ENCODE data around the gene ZNF473. TPM values are rescaled to one million over a fixed set of nuclear protein-coding genes. Genes with fewer than 3 reads are reported as not detected.

Gene ZNF473
- total RNA-seq = 10 to 100 TPM in 3 of 8 experiments, 1 to 10 TPM in 5; 7.5 to 12.7 (median 8.9) TPM

GRCh38 chr19:50025794-50026549, at the start of gene ZNF473:
Gene ZNF473 (plus strand): TSS chr19:50026005. CDS start chr19:50031083, 5,078 bp downstream.
- Histone ChIP-seq H3K4me3 (peak within 1 kb of the TSS; percentile 70 to 89 (median 75)), H3K4me1 (replicated peaks in 1 of 2) (peaks cover 4 to 9% of the 10 kb centered on the region in 2 donors), H3K27ac (peak within 1 kb of the TSS; percentile 84 to 85)
- in situ Hi-C loops (cut with MboI; ENCODE audit: low pct_unique_long_range_greater_than_20kb in 2 of 9, low sequenced_read_pairs in 9 of 9, unreplicated experiment in 9 of 9) = no loop called here
- 2 to 73% (median 11%) methylated on average over 2 to 29 of the region's 45 CpGs; no CpG with 5 or more reads in 1 of the 10 experiments for WGBS, 10 experiments
- peak; percentile 73 to 85 (median 81) for ATAC-seq (replicated peaks in 6 of 8)

GRCh38 chr19:49976496-49976895, 49.3 kb upstream of the ZNF473 start:
- WGBS, 10 experiments = 63 to 95% (median 80%) methylated on average over 1 to 2 of the region's 3 CpGs; no CpG with 5 or more reads in 6 of the 10 experiments

GRCh38 chr19:49977076-49977475, 48.7 kb upstream of the ZNF473 start:
- WGBS, 10 experiments = 90 to 100% methylated on average over 2 of the region's 13 CpGs; no CpG with 5 or more reads in 8 of the 10 experiments
- in situ Hi-C loops (cut with MboI; ENCODE audit: low pct_unique_long_range_greater_than_20kb in 2 of 9, low sequenced_read_pairs in 9 of 9, unreplicated experiment in 9 of 9) = no loop called here
- ATAC-seq (replicated peaks in 6 of 8) = no peak
- Histone ChIP-seq H3K27ac (no peak overlapping the region), H3K4me3 (no peak overlapping the region), H3K4me1 (replicated peaks in 1 of 2) (no peaks in the 10 kb centered on the region)

More at GRCh38 chr19:49976496-49976895, 49.3 kb upstream of the ZNF473 start:
- Histone ChIP-seq H3K4me3 (no peak overlapping the region), H3K27ac (no peak overlapping the region), H3K4me1 (replicated peaks in 1 of 2) (no peaks in the 10 kb centered on the region)
- in situ Hi-C loops (cut with MboI; ENCODE audit: low pct_unique_long_range_greater_than_20kb in 2 of 9, low sequenced_read_pairs in 9 of 9, unreplicated experiment in 9 of 9) = no loop called here
- no peak for ATAC-seq (replicated peaks in 6 of 8)

- in situ Hi-C loops (cut with MboI; ENCODE audit: low pct_unique_long_range_greater_than_20kb in 2 of 9, low sequenced_read_pairs in 9 of 9, unreplicated experiment in 9 of 9) = no loop called here
- Histone ChIP-seq H3K4me3 (no peak overlapping the region), H3K4me1 (replicated peaks in 1 of 2) (no peaks in the 10 kb centered on the region), H3K27ac (no peak overlapping the region)
- WGBS, 10 experiments = 20 to 50% (median 43%) methylated on average over 1 to 5 of the region's 18 CpGs; no CpG with 5 or more reads in 6 of the 10 experiments
- ATAC-seq (replicated peaks in 6 of 8) = no peak
These were observed 47.9 kb upstream of the ZNF473 start for GRCh38 chr19:49977881-49978280.

DNA sequence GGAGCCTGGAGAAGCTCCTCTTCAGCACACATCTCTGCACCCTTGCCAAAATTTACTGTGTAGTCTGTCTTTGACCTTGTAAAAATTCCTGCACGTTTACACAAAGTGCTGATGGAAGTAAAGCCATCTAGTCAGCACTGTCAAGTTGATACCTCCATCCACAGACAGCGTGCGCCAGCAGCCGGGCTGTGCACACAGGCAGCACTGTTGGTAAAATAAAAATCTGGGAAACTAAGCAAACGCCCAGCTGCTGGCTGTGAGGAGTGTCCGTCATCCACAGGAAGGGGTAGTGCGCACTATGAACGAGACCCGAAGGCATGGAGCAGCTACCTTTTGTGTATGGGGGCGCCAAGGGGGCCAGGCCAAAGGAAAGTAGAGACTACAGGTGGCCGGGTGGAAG, 47.5 kb upstream of the ZNF473 start:
- no peak overlapping the region for H3K4me3 ChIP-seq
- H3K4me1 ChIP-seq (replicated peaks in 1 of 2) = no peaks in the 10 kb centered on the region
- in situ Hi-C loops (cut with MboI; ENCODE audit: low pct_unique_long_range_greater_than_20kb in 2 of 9, low sequenced_read_pairs in 9 of 9, unreplicated experiment in 9 of 9) = no loop called here
- WGBS, 10 experiments = 77 to 97% (median 85%) methylated on average over 3 to 7 of the region's 11 CpGs; no CpG with 5 or more reads in 5 of the 10 experiments
- no peak overlapping the region for H3K27ac ChIP-seq
- ATAC-seq (replicated peaks in 6 of 8) = no peak

- Histone ChIP-seq H3K4me1 (replicated peaks in 1 of 2) (no peaks in the 10 kb centered on the region), H3K27ac (no peak overlapping the region), H3K4me3 (no peak overlapping the region)
- in situ Hi-C loops (cut with MboI; ENCODE audit: low pct_unique_long_range_greater_than_20kb in 2 of 9, low sequenced_read_pairs in 9 of 9, unreplicated experiment in 9 of 9) = loop anchor here in 1 of 9 experiments (10.0 kb wide), 1 partner anchor 47 kb away; no protein-coding TSS in a partner anchor
- 14 to 93% (median 79%) methylated on average over 1 to 11 of the region's 21 CpGs; no CpG with 5 or more reads in 2 of the 10 experiments for WGBS, 10 experiments
- no peak for ATAC-seq (replicated peaks in 6 of 8)
These were observed 43.9 kb upstream of the ZNF473 start for GRCh38 chr19:49981603-49982593.

DNA sequence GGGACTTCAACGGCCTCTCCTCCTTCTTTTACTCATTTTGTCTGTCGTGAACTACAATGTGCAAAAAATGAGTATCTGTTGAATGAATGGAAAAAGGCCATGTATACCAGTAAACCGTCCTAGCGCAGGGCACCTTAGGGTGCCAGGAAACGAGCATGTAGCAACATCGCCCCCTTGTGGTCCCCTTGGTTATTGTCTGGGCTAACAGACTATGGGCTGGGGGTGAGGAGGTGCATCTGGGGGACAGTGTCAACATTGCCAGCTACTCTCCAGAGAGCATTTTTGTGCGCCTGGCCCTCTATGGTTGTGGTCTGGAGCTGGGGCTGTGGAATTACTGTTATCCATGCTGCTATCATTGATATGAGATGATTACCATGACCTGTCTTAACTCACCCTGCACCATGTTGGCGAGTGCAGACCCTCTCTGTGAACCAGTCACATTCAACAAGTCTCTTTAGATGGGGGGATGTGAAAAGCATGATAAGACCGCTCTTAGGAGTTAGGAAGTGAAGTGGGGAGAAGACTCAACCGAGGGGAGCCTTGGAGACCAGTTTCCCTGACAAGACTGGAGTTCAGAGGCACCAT, 42.1 kb upstream of the ZNF473 start:
- no peak overlapping the region for H3K4me3 ChIP-seq
- WGBS, 10 experiments = 0 to 61% (median 33%) methylated on average over 2 to 6 of the region's 10 CpGs; no CpG with 5 or more reads in 1 of the 10 experiments
- in situ Hi-C loops (cut with MboI; ENCODE audit: low pct_unique_long_range_greater_than_20kb in 2 of 9, low sequenced_read_pairs in 9 of 9, unreplicated experiment in 9 of 9) = loop anchor here in 1 of 9 experiments (10.0 kb wide), 1 partner anchor 49 kb away; no protein-coding TSS in a partner anchor
- no peak overlapping the region for H3K27ac ChIP-seq
- H3K4me1 ChIP-seq (replicated peaks in 1 of 2) = no peaks in the 10 kb centered on the region
- peak in 7 of 8 experiments; percentile 8 to 70 (median 67) for ATAC-seq (replicated peaks in 6 of 8)

DNA sequence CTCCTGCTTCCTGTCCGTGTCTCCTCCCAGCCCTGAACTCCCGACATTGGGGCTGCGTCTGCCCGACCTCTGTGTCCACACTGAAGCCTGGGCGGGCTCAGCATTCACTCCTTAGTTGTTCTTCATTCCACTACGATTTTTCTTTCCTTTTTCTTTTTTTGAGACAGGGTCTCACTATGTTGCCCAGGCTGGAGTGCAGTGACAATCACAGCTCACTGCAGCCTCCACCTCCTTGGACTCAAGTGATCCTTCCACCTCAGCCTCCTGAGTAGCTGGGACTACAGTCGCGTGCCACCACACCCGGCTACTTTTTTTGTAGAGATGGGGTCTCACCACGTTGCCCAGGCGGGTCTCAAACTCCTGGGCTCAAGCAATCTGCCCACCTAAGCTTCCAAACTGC, 41.3 kb upstream of the ZNF473 start:
- in situ Hi-C loops (cut with MboI; ENCODE audit: low pct_unique_long_range_greater_than_20kb in 2 of 9, low sequenced_read_pairs in 9 of 9, unreplicated experiment in 9 of 9) = loop anchor here in 1 of 9 experiments (10.0 kb wide), 1 partner anchor 50 kb away; no protein-coding TSS in a partner anchor
- no peak for ATAC-seq (replicated peaks in 6 of 8)
- no peaks in the 10 kb centered on the region for H3K4me1 ChIP-seq (replicated peaks in 1 of 2)
- no peak overlapping the region for H3K4me3 ChIP-seq
- WGBS, 10 experiments = 41 to 100% (median 83%) methylated on average over 3 to 5 of the region's 11 CpGs; no CpG with 5 or more reads in 4 of the 10 experiments
- no peak overlapping the region for H3K27ac ChIP-seq

DNA sequence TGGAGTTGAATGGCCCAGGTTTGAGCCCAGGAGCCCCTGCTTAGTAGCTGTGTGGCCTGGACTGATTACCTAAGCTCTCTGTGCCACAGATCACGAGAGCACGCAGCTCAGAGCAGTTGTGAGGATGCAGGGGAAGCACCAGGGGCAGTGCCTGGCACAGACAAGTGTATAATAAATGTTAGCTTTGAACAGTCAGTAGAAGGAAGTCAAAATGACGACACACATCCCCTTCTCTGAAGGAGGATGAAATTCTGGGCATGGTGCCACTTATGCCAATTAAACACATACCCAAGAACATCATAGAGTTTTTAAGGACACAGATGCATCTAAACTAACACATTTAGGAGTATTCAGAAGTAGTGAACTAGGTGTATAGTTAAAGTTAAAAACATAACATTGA, 39.9 kb upstream of the ZNF473 start:
- H3K4me3 ChIP-seq = no peak overlapping the region
- no peak for ATAC-seq (replicated peaks in 6 of 8)
- H3K4me1 ChIP-seq (replicated peaks in 1 of 2) = no peaks in the 10 kb centered on the region
- in situ Hi-C loops (cut with MboI; ENCODE audit: low pct_unique_long_range_greater_than_20kb in 2 of 9, low sequenced_read_pairs in 9 of 9, unreplicated experiment in 9 of 9) = loop anchor here in 1 of 9 experiments (10.0 kb wide), 1 partner anchor 51 kb away; no protein-coding TSS in a partner anchor
- WGBS, 10 experiments = 14 to 100% (median 67%) methylated on average over 1 to 3 of the region's 3 CpGs; no CpG with 5 or more reads in 3 of the 10 experiments
- no peak overlapping the region for H3K27ac ChIP-seq

DNA sequence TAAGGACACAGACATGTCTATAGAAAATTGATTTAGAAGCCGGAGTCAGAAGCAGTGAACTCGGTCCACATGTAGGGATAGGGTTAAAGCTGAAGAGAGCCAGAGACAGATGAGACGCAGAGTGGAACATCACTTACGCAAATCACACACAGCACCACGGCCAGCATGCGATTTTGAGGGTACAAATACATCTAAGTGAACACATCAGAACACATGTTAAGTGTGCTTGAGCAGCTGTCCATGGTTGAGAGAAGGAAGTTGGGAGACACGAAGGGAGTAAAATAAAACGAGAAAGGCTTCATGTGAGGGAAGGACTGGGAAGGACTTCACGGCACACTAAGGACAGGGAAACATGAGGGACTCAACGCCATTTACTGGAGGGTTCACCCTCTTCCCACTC, 39.5 kb upstream of the ZNF473 start:
- WGBS, 10 experiments = 77 to 96% (median 83%) methylated on average over 1 to 8 of the region's 10 CpGs; no CpG with 5 or more reads in 1 of the 10 experiments
- ATAC-seq (replicated peaks in 6 of 8) = no peak
- Histone ChIP-seq H3K4me3 (no peak overlapping the region), H3K27ac (no peak overlapping the region), H3K4me1 (replicated peaks in 1 of 2) (no peaks in the 10 kb centered on the region)
- in situ Hi-C loops (cut with MboI; ENCODE audit: low pct_unique_long_range_greater_than_20kb in 2 of 9, low sequenced_read_pairs in 9 of 9, unreplicated experiment in 9 of 9) = loop anchor here in 1 of 9 experiments (10.0 kb wide), 1 partner anchor 52 kb away; no protein-coding TSS in a partner anchor

GRCh38 chr19:49987159-49987698, 38.6 kb upstream of the ZNF473 start:
- WGBS, 10 experiments = 5 to 80% (median 29%) methylated on average over 2 to 6 of the region's 9 CpGs; no CpG with 5 or more reads in 3 of the 10 experiments
- Histone ChIP-seq H3K27ac (no peak overlapping the region), H3K4me3 (no peak overlapping the region), H3K4me1 (replicated peaks in 1 of 2) (no peaks in the 10 kb centered on the region)
- ATAC-seq (replicated peaks in 6 of 8) = peak; percentile 52 to 90 (median 69)
- in situ Hi-C loops (cut with MboI; ENCODE audit: low pct_unique_long_range_greater_than_20kb in 2 of 9, low sequenced_read_pairs in 9 of 9, unreplicated experiment in 9 of 9) = loop anchor here in 1 of 9 experiments (10.0 kb wide), 1 partner anchor 52 kb away; no protein-coding TSS in a partner anchor

- Histone ChIP-seq H3K27ac (no peak overlapping the region), H3K4me1 (replicated peaks in 1 of 2) (no peaks in the 10 kb centered on the region), H3K4me3 (no peak overlapping the region)
- no peak for ATAC-seq (replicated peaks in 6 of 8)
- 82 to 100% (median 100%) methylated on average over 1 to 4 of the region's 5 CpGs; no CpG with 5 or more reads in 5 of the 10 experiments for WGBS, 10 experiments
- in situ Hi-C loops (cut with MboI; ENCODE audit: low pct_unique_long_range_greater_than_20kb in 2 of 9, low sequenced_read_pairs in 9 of 9, unreplicated experiment in 9 of 9) = loop anchor here in 1 of 9 experiments (10.0 kb wide), 1 partner anchor 53 kb away; no protein-coding TSS in a partner anchor
These were observed 37.8 kb upstream of the ZNF473 start for GRCh38 chr19:49988007-49988406.
